Stimulated activated CD8-positive, alpha-beta memory T cell treated with anti-CD3 and anti-CD28 coated beads, Interleukin-7, amount 100 ng/mL, for 1 hour (primary cell): ENCODE results near the gene NDUFA9.
A peak's percentile ranks its signal among the peaks of the same experiment; 100 is the strongest.

Experiments used
- DNase-seq, 2 donors: peaks; one replicate each; pipeline ENCODE4 v3.0.0-alpha.2; 2020; ENCODE audit warnings: low read depth in 2 of 2

Gene NDUFA9

DNA sequence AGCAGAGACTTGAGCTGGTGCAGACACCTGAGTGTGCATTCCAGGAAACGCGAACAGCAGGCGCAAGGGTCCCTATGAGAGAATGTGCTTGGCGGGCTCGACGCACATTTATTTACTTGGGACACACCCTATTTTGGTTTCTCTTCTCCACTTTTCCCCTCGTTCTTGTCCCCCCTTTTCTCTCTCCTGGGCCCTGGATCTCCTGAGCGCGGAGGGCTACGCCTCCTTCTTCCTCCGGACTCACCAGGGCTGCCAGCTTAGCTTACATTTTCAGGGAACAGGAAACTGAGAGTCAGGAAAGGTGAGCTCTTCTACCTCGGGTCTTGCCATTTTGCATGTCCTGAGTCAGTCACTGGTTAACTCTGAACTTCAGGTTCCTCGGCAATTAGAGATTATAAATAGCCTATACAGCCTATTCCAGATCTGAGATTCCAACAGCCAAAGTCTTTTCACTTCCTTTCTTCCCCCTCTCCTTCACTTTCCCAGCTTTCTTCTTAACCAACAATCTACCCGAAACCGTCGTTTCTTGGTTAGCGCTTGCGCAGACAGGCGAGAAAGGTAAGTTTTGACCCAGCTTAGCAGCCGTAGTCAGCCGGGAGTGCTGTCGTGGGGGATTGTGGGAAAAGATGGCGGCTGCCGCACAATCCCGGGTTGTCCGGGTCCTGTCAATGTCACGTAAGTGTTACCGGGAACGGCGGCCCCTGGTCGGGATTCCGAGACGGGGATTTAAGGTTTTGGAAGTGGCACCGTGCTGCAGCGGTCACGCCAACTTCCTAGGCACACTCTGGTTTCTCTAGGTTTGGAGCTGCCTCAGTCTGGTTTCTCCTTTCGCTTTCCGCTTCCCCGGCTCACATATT, at the start of gene NDUFA9, which contains the start of gene AKAP3:
Gene NDUFA9, plus strand, starts transcription at position 614 of the 857 bp plus-strand sequence. Its CDS starts 13 bp downstream, at position 627.
Gene AKAP3, minus strand, starts transcription at position 551 of the 857 bp plus-strand sequence. CDS start 10,855 bp downstream, outside the sequence.
- DNase-seq: peak; percentile 57 to 58

DNA sequence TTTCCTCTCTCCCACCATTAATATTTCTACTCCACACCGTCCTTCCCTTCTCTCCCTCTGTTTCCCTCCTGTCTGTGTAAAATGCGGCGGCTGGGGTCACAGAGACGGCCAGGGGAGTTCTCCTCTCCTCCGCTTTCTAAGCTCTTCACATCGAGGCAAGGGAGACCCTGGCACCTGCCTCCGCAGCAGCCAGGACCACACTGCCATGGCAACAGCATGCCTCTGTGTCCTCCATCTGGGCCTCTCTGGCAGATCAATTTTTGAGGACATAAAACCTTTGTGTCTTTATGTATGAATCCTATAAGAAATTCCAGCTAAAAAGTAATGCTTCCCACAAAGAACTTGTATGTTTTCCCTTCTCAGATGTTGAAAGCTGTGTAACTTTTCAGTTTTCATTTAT, 45.5 kb upstream of the NDUFA9 start:
- DNase-seq: no peak

DNA sequence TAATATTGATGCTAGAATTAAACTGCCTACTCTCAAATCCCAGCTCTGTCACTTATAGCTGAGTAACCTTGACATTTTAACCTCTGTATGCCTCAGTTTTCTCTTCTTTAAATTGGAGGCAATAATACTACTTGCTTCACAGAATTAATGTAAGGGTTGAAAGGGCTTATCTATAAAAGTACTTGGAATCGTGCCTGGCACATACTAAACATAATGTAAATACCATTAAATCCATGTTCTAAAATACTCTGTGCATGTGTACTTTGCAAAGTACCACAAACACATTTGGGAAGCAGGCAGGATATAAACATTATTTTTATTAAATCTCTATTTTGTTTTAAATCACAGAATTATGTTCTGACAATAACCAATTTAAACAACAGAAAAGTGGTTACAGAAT, 45.0 kb upstream of the NDUFA9 start:
- no peak for DNase-seq

DNA sequence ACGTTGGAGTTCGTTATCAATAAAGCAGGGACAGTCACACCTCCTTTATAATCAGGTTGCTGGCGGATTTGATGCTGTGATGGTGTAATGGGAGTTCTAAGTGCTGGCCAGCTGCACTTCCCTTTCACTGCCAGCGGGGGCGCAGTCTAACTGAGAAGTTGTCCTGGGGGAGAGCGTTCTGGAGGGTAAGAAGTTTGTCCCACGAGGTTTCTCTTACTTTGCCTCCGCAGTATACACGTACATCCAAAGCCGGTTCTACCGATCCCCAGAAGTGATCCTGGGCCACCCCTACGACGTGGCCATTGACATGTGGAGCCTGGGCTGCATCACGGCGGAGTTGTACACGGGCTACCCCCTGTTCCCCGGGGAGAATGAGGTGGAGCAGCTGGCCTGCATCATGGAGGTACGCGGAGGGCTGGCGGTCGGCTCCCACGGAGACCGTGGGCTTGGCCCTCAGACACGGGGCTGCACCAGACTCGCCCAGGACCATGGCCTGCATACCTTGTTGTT, 44.2 kb upstream of the NDUFA9 start:
- DNase-seq: peak; percentile 52 to 60

DNA sequence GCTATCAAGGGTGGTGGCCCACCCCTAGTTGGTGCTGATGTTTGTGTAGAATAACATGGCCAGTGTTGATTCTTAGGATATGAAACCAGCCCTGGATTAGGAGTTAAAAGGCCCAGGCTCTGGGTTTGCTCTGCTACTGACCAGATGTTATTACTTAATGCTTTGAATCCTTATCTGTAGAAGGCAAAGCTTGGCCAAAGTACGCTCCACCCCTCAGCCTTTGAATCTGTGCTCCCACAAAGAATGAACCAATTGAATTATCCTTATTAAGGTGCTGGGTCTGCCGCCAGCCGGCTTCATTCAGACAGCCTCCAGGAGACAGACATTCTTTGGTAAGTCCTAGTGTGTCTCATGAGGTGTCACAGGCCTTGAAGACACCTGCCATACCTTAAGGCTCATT, 41.9 kb upstream of the NDUFA9 start:
- DNase-seq: no peak

DNA sequence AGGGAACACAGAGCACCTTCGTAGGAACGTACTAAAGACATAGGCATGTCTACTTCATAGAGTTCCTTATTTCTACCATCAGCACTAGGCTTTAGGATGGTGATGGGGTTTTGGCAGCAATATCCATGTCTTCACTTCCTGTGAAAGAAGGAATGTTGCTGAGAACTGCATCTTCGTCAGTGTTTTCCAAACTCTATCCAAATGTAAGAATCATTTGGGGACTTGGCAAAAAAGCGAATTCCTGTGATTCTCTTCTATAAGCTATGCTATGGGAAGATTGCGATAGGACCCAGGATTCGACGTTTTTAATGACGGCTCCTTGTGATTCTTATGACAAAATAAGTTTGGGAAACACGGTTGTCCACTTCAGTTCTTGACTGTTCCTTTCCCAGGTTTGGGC, 39.8 kb upstream of the NDUFA9 start:
- no peak for DNase-seq

DNA sequence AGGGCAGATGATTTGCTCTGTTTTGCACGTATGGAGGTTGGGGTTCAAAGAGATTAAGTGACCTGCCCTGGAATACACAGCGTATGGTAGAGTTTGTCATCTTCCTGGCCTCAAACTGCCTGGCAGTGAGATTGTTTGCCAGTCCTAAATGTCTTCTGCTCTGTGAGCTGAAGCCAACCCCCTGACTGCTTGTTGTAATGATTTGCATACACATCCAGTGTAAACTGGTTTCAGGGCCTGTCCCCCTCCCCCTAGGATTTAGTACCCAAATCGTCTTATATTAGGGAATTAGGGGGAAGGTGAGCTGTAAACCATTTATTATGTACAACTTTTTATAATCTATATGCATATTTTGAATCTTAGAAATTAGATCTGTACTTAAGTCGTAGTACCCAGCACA, 38.4 kb upstream of the NDUFA9 start:
- no peak for DNase-seq

DNA sequence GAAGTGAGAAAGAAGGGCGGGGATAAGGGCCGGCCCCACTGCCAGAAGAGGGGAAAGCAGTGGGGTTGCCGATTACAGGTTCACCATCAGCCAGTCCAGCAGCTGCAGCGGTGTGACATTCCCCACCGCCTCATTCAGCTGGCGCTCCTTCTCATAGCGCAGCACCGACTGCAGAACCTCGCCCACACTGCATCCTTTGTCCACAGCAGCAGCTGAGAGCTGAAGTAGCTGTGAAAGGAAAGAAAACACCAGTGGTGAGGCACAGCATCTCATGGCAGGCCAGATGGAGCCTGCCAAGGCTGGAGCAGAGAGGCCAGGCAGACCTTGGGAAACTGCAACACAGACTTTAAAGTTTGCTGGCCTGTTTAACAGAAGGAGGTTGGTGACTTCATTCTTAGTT, 33.2 kb upstream of the NDUFA9 start:
- no peak for DNase-seq

DNA sequence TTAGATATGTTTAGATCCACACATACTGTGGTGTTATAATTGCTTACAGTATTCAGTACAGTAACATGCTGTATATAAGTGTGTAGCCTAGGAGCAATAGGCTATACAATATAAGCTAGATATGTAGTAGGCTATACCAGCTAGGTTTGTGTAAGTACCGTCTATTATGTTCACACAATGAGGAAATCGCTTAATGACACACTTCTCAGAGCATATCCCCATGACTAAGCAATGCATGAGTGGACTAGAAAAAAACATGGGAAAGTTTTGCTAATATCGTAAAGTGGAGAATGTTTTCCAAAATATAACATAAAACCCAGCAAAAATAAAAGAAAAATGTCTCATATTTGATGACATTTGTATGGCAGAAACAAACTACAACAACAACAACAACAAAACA, 27.4 kb upstream of the NDUFA9 start:
- DNase-seq: no peak

DNA sequence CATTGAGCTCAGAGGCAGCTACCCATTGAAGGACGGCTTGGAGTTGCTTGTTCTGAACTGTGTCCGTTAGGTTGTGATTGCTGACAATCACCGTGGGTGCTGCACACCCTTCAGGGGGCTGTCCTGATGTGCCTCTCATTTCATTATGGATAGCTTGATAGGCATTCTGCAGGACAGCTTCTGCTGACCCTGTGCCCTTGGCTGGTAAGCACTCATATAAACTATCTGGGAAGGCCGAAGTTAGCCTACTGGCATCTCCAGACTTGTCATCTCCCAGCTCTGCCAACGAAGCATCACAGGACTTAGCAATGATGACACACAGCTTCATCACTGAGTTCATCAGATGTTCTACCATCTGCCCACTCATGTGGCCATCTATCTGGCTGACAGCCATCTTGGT, 22.4 kb upstream of the NDUFA9 start:
- DNase-seq: no peak

DNA sequence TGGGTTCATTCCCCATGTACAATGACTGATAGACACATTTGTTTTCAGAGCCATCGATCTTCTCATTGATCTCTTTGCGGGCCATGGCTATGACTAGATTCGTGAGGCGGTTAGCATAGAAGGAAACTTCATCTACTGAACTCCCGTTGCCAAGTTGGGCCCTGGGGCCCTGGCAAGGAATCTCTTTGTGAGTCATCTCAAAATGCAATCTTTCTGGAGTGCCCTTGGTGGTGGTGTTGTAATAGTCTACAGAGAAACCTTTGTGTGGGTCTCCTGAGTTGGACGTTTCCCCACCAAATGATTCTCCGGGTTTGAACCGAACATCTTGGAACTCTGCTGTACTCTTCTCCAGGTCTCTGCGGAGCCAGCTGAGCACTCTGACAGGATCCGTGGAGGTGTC, 20.5 kb upstream of the NDUFA9 start:
- no peak for DNase-seq

DNA sequence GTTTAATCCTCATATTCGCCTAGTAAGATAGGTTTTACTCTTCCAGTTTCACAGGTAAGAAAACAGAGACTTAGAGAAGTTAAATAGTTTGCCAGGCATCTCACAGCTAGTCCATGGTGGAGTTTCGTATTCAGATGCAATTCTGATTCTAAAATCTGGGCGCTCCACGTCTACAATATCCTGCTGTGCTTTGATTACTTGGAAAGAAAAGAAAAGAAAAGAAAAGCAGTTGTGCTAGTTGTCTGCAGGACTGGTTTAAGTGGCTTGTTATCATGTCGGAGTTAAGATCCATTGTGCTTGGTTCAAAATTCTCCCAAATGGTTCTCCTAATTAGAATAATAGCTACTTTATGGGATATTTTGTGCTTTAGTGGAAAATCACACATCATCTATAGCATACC, 18.7 kb upstream of the NDUFA9 start:
- no peak for DNase-seq

DNA sequence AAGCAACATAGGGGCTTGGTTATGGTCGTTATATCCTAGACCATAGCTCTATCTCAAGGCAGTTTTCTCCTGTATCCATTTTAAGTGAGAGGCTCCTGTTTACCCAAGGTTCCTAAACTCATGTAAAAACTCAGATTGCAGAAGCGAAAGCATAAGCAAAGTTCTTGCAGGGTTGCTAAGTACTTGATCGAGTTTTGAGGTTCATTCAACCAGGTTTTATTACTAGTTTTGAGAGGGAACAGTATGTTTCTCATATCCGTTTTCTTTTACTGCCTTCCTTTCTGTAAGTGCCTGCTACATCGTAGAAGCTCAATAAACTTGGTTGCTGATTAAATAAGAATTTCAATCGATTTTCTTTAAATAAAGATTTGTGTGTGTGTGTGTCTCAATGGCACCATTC, 5.2 kb upstream of the NDUFA9 start:
- no peak for DNase-seq

DNA sequence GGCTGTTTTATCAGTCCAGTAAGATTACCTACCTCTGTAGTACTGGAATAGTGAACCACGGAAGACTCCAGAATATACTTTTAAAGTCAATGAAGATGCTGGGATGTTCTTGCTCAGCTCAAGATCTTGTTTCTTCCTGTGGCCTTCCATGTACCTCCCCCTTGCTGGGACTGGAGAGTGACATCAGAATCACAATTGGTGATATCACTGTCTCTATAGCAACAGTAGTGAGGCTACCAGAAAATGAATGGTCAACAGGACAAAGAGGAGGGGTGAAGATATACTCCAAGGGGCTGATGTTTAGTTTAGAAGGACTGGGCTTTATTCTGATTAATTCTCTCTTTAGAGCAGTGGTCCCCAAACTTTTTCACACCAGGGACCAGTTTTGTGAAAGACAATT, 3.9 kb upstream of the NDUFA9 start:
- no peak for DNase-seq

DNA sequence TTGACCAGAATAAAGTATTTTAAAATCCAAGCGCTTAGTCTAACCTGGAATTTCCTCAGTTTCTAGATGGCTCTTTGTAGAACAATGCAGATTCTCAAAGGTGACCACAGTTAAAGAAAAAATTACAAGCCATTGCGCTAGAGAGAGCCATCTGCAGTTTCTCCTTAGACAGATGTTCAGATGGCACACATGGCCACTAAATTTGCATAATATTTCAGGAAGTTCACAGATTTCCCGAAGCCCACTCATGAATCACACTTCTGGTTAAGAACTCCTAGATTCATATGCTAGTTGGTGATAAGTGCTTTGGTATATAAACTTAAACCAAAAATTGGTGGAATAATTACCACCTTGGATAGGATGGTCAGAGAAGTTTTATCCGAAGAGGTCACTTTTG, 812 bp upstream of the NDUFA9 start:
- no peak for DNase-seq

DNA sequence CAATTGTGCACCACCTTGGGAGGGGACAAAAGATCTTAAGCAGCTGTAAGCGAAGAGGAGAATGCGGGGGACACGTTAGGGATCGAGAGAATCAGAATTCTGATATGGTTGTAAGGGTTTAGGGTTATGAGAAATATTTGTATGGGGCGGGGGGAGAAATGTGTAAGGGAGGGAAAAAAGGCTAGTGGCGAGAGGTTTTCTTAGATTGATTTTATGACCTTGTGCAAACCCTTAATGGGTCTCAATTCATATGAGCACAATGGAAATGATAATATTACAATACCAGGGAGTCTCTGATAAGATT, 396 bp downstream of the NDUFA9 start:
- no peak for DNase-seq

DNA sequence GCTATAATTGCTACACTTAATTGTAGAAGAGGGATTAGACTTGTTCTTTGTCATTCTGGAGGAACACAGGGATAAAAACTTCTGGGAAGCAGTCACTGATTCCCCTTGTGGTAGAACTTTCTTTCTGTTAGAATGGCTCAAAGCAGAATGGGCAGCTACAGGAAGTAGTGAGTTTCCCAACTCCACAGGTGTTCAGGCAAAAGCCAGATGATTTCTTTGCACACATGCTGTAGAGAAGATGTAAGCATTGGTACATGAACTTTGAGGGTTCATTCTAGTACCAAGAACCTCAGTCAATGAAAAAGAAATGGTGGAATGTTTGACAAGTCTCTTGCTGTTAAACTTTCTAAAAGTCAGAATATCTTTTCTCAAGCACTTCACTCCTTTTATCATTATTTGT, 4.3 kb downstream of the NDUFA9 start:
- no peak for DNase-seq

DNA sequence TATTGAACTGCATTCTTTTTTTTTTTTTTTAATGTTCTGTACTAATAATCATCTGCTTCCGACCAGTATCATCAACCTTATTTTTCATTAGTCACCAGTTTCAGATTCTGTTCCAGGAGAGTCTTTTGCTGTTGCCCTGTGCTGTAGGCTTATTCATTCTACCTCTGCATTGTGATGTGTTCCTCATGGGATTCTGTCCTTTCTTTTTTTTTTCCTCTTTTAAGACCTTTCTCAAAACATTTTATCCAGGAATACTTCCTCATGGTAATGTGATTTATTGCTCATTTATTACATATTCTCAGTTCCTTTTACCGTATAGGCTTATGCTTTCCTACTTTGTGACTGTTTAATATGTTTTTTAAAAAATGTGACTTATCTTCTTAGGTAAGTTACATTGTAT, 4.8 kb downstream of the NDUFA9 start:
- DNase-seq: no peak

DNA sequence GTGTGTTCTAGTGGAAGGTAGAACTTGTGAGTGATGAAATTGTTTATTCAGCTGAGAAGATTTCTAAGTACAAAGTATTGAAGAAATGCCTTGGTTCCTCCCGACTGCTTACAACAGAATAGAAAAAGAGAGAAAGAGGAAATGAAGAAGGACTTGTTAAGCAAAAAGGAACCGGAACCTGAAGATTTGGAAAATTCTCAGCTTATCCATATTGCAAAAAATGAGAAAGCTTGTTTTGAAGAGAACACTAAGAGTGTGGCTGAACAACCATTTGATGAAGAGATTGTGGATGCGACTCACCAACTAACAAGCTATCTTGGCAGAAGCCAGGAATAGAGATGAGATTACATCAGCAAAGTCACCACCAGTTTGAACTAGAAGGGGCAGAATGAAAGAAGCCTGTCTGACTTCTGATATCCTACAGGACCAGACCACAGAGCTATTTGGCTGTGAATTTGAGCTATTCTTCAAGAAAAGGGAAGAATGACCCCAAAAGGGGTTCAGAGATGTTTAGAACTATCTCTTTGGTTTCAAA, 15.1 kb downstream of the NDUFA9 start:
- DNase-seq: no peak

DNA sequence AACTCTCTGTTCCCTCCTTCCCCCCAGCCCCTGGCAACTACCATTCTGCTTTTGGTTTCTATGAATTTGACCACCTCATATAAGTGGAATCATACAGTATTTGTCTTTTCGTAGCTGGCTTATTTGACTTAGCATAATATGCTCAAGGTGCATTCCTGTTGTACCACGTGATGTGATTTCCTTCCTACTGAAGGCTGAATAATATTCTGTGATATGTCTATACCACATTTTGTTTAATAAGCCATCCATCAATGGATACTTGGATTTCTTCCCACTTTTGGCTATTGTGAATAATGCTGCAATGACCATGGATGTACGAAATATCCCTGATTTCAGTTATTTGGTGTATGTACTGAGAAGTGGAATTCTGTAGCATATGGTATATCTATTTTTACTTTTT, 16.3 kb downstream of the NDUFA9 start:
- no peak for DNase-seq

DNA sequence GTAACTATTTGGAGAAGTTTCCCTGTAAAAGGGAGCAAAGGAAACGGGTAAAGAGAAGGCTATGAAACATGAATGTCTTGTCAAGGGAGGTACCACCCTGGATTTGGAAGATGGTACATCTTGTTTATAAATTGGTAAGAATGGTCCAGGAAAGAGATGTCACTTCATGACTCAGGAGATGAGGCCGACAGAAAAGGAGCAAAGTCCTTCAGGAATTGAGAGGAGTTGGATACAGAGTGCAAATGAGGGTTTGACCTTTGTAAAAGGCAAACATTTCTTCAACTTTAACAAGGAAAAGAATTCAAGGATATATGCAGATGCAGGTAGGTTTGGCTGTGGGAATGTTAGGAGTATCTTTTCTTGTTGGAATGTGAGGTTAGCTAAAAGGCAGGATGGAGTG, 30.8 kb downstream of the NDUFA9 start:
- DNase-seq: no peak

DNA sequence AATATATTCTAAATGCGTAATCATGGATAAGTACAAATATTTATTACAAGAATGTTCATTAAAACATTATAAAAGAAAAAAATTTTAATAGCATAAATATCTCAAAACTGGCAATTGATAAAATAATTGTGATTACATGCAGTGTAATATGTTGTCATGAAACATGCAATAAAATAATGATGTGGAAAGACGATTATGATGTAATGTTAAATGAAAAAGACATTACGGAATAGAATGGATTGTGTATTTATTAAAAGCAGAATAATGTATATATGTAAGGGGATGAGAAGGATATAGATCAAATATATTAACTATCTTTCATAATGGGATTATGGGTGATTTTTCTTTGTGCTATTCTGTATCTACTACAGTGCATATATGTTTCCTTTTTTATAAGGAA, 32.8 kb downstream of the NDUFA9 start:
- DNase-seq: no peak

DNA sequence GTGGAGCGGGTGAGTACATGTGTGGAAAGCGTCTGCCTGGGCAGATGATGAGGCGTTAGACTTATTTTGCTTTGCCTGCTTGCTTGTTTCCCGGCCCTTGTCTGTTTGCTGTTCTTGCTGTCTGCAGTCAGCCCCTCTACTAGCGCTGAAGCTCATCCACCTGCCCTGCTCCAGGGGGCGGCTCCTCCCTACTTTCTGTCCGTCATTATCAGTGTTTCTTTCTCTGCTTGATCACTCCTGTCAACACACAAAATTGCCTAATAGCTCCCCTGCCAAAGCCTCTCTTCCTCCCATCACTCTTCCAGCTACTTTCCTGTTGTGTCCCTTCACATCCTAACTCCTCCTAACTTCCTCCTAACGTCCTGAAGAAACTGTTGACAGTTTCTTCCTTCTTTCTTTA, 36.4 kb downstream of the NDUFA9 start:
- no peak for DNase-seq

DNA sequence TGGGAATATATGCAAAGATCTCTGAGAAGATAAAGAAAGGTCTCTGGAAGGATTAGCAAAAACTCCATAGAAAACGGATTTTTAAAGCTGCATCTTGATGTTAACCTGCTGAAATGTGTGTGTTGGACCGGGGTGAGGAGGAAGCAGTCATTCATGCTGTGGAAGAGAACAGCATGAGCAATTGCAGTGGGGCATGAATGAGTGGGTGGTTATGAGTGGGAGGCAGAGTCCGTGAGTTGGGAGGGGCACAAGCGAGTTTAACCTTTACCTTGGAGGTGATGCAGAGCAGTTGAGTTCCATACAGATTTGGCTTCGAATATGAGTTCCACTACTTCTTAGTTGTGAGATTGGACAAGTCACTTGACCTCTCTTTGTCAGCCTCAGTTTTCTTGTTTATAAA, 41.8 kb downstream of the NDUFA9 start:
- DNase-seq: no peak
